Measurements from ENCODE around the gene LTBP1.

DNA sequence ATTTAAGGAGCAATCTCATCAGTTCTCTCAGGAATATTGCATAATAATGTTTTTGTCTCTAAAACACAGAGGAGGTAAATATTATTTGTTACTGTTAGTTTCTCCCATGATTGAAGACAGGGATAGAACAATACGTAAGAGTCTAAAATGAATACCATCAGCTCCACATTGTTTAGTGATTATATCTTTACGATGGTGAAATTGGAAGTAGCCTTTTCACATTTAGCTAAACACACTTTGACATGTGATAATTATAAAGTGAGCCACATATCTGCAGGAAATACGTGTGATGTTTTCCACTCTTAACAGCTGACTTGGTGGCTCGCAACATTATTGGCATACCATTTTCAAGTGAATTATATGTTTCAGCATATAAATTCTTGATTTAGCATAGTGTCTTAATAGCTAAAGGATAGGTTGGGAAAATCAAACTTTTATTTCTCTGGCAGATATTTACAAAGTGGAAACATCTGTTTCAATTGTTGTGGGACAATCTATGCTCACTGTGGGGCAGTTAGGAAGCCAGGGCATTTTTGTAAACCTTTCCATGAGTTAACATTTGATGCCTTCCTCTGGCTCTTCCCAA is 321.6 kb downstream of the LTBP1 start:
- TF ChIP-seq, protein P1, sequence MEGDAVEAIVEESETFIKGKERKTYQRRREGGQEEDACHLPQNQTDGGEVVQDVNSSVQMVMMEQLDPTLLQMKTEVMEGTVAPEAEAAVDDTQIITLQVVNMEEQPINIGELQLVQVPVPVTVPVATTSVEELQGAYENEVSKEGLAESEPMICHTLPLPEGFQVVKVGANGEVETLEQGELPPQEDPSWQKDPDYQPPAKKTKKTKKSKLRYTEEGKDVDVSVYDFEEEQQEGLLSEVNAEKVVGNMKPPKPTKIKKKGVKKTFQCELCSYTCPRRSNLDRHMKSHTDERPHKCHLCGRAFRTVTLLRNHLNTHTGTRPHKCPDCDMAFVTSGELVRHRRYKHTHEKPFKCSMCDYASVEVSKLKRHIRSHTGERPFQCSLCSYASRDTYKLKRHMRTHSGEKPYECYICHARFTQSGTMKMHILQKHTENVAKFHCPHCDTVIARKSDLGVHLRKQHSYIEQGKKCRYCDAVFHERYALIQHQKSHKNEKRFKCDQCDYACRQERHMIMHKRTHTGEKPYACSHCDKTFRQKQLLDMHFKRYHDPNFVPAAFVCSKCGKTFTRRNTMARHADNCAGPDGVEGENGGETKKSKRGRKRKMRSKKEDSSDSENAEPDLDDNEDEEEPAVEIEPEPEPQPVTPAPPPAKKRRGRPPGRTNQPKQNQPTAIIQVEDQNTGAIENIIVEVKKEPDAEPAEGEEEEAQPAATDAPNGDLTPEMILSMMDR (IDR thresholded peaks at IDR 0.05) = no peak
- TF ChIP-seq POLR2A (IDR thresholded peaks at IDR 0.05) (no peak), POLR2AphosphoS5 (IDR thresholded peaks at IDR 0.05) (no peak)

Measured in breast epithelium (tissue), 3 donors.